Activated CD8-positive, alpha-beta memory T cell treated with anti-CD3 and anti-CD28 coated beads for 1 hour (primary cell): ENCODE results near the gene CKAP5.
A peak's percentile ranks its signal among the peaks of the same experiment; 100 is the strongest.
"Not testable (repeated sequence)": the region's sequence is repeated elsewhere in the genome, so short reads cannot be mapped to it uniquely, and the experiment has no call there.

ENCODE experiments used
- DNase-seq, 2 donors: peaks; one replicate each; pipeline ENCODE4 v3.0.0-alpha.2; 2020; ENCODE audit warnings: low read depth in 1 of 2; ENCODE audit errors: extremely low read depth in 1 of 2

The CKAP5 gene

GRCh38 chr11:46855863-46856262, 9.8 kb upstream of the CKAP5 start:
- no peak for DNase-seq

GRCh38 chr11:46855167-46855566, 9.1 kb upstream of the CKAP5 start:
- no peak for DNase-seq

GRCh38 chr11:46850829-46851380, 4.8 kb upstream of the CKAP5 start:
- no peak for DNase-seq

GRCh38 chr11:46849631-46850030, 3.6 kb upstream of the CKAP5 start:
- no peak for DNase-seq

GRCh38 chr11:46846510-46846830, 390 bp upstream of the CKAP5 start:
- DNase-seq: no peak

GRCh38 chr11:46845440-46845739, 690 bp downstream of the CKAP5 start:
- DNase-seq: no peak

- no peak for DNase-seq
Observed at GRCh38 chr11:46840116-46840515, 6.0 kb downstream of the CKAP5 start.

- no peak for DNase-seq
Observed at GRCh38 chr11:46838501-46838900, 7.6 kb downstream of the CKAP5 start.

- DNase-seq: no peak
Observed at GRCh38 chr11:46837860-46838259, 8.2 kb downstream of the CKAP5 start.

- DNase-seq: no peak
Observed at GRCh38 chr11:46836870-46837269, 9.2 kb downstream of the CKAP5 start.

GRCh38 chr11:46836431-46836830, 9.6 kb downstream of the CKAP5 start:
- DNase-seq: no peak

GRCh38 chr11:46835897-46836296, 10.2 kb downstream of the CKAP5 start:
- DNase-seq: no peak

GRCh38 chr11:46834821-46835220, 11.3 kb downstream of the CKAP5 start:
- DNase-seq: no peak

- DNase-seq: no peak
Observed at GRCh38 chr11:46832511-46833214, 13.4 kb downstream of the CKAP5 start.

GRCh38 chr11:46827995-46828394, 18.1 kb downstream of the CKAP5 start:
- no peak for DNase-seq

- peak; percentile 24 to 65 for DNase-seq
Observed at GRCh38 chr11:46826310-46827044, 19.6 kb downstream of the CKAP5 start.

GRCh38 chr11:46808799-46809431, 37.2 kb downstream of the CKAP5 start:
- DNase-seq: no peak

- DNase-seq: no peak
Observed at GRCh38 chr11:46801694-46802470, 44.2 kb downstream of the CKAP5 start.

- no peak for DNase-seq
Observed at GRCh38 chr11:46800177-46800576, 45.9 kb downstream of the CKAP5 start.

GRCh38 chr11:46799725-46800124, 46.4 kb downstream of the CKAP5 start:
- not testable (repeated sequence) for DNase-seq

GRCh38 chr11:46778416-46778815, 67.7 kb downstream of the CKAP5 start:
- no peak for DNase-seq
